ENCODE results near the gene CRACR2B.
A peak's percentile ranks its signal among the peaks of the same experiment; 100 is the strongest.

CRACR2B gene

GRCh38 chr11:794766-795633, 32.7 kb upstream of the CRACR2B start:
- no peak for DNase-seq

GRCh38 chr11:795634-796564, 31.8 kb upstream of the CRACR2B start:
- peak; percentile 58 for DNase-seq

GRCh38 chr11:796565-797295, 31.0 kb upstream of the CRACR2B start:
- DNase-seq: no peak

GRCh38 chr11:797296-798092, 30.2 kb upstream of the CRACR2B start:
- peak; percentile 32 for DNase-seq

DNA sequence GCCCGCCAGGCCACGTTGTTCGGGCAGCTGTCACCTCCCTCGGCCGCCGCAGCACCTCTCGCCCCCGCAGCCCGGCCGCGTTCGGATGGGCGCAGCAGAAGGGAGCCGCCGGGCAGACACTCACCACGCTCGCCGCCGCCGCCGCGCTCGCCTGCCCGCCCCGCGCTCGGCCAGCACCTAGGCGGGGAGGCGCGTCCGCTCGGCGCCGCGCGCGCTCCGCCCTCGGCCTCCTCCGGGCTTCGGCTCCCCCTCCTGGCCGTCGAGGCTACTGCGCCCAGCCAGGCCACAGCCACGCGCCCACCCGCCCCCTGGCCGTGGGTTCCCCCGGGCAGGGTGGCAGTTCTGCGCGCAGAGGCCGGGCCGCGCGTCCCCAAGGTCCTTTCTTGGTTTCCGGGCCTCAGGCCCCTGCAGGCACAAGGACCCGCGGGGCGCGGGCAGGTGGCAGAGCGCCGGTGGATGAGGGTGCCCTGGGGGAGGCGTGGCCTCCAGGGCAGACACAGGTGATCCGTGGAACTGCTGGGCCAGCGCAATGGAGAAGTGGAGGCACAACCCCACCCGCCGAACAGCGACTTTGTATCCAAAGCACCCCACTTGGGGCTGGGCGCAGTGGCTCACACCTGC, 29.5 kb upstream of the CRACR2B start, which contains the start of gene SLC25A22:
SLC25A22 (minus strand) TSS at position 189 of the 621 bp plus-strand sequence. CDS start 3,275 bp downstream, outside the sequence.
- DNase-seq: peak; percentile 29

- no peak for DNase-seq
These were observed 27.9 kb upstream of the CRACR2B start for GRCh38 chr11:799641-800316.

- DNase-seq: no peak
These were observed 27.2 kb upstream of the CRACR2B start for GRCh38 chr11:800473-800872.

DNA sequence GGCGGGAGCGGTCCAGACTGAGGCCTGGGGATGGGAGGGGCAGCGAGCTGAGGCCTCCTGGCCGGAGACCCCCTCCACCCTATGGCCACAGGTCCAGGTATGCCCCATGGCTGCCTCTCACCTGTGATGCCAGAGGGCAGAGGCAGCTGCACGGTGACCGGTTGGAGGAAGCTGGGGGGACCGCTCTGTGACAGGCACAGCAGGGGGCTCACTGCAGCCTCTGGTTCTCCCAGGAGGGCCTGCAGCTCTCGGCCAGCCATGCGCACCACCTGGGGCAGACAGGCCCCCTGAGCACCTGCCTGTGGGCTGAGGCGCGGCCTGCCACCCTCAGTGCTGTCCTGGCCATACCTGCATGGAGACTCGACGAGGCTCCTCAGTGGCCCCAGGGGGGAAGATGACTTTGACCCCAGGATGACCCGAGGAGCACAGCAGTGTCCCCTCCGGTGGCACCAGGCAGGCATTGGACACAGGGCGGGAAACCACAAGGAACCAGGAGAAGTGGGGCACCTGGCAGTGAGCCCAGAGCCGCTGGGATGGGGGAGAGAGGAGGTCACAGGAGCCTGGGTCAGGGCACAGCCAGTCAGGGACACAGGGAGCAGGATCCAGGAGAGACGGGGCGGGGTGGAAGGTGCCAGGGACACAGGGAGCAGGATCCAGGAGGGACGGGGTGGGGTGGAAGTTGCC, 26.5 kb upstream of the CRACR2B start:
- no peak for DNase-seq

GRCh38 chr11:802018-802617, 25.6 kb upstream of the CRACR2B start:
- DNase-seq: no peak

DNA sequence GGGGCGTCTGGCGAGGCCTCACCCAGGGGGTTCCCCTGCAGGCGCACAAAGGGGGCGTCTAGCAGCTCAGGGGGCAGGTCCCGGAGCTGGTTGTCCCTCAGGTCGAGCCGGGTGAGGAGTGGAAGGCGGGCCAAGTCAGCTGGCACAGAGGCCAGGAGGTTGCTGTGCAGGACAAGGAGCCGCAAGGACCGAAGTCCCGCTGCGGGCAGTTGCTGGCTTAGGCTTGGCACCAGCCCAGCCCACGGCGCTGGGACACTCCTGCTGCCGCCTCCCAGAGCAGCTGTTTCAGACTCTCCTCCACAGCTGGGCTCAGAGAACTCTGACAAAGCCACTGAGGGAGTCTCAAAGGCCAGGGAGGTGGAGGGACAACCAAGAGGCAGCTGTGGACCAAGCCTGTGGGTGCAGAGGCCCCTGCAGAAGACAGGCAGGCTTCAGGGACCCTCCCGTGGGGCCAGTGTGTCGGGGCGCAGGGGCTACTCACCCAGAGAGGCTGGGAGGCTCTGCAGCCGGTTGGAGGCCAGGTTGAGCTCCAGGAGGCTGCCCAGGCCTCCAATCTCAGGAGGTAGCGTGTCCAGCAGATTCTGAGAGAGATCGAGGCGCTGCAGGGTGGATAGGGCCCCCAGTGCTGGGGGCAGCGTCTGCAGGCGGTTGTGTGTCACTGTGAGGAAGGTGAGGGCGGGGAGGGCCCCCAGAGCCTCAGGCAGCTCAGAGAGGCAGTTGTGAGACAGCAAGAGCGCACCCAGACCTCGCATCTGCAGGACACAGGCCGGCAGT, 24.8 kb upstream of the CRACR2B start:
- DNase-seq: no peak

DNA sequence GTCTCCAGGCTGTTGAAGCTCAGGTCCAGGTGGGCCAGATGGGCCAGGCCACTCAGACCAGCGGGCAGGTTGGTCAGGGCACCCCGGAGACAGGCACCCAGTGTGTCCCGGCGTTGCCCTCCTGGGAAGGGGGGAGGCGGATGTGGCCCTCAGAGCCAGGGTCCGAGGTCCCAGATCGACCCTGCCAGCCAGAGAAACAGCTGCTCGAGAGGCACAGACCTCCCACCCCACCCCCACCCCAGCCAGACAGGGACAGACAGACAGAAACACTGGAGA, 24.3 kb upstream of the CRACR2B start:
- DNase-seq: no peak

GRCh38 chr11:803770-804598, 23.7 kb upstream of the CRACR2B start:
- no peak for DNase-seq

DNA sequence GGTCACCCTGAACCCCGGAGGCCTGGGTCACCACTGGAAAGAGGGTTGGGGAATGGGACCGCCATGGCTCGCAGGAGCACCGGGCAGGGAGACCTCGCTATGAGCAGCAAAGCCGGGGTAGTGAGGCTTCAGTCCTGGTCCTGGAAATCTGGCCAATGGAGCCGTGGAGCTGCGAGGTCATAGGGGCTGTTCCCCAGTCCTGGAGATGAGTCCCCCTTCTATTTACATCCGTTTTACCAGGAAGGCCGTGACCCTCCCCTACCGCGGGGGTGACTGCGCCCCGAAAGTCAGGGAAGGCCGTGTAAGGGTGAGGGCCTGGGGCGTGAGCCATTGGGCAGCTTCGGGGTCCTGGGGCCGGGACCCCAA, 23.1 kb upstream of the CRACR2B start:
- DNase-seq: no peak

GRCh38 chr11:808427-809286, 19.1 kb upstream of the CRACR2B start:
- DNase-seq: no peak

DNA sequence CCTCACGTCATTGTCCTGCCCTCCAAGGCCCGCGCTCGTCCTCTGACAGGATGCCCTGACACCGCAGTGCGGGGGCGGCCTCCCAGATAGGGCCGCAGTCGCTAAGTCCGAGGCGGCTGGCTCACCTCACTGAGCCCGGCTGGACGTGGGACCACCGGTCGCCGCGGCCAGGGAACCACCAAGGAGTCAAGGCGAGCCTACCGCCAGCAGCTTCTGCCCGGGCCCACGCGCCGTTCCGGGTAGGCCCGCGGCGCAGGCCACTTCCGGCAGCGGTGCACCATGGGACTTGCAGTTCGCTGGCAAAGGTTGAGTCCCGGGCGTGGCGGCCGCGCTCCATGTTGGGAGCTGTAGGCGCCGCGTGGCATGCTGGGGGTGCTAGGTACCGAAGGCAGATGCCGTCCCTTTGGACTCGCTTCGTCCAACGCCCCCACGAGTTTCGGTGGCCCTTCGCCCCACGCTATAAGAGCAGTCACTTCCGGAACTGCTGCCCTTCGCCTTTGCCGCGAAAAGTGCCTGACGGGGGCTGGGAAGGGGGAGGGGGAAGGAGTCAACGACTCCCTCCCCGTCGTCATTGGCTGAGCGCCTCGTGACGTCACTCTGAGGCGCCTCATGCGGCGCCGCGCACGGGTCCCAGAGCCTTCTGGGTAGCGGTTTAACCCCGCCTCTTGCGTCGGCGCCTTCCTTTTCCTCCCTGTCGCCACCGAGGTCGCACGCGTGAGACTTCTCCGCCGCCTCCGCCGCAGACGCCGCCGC, 18.3 kb upstream of the CRACR2B start, which contains the start of gene RPLP2:
RPLP2 (plus strand) TSS at position 681 of the 753 bp plus-strand sequence. CDS start 268 bp downstream, outside the sequence.
- peak; percentile 84 for DNase-seq

DNA sequence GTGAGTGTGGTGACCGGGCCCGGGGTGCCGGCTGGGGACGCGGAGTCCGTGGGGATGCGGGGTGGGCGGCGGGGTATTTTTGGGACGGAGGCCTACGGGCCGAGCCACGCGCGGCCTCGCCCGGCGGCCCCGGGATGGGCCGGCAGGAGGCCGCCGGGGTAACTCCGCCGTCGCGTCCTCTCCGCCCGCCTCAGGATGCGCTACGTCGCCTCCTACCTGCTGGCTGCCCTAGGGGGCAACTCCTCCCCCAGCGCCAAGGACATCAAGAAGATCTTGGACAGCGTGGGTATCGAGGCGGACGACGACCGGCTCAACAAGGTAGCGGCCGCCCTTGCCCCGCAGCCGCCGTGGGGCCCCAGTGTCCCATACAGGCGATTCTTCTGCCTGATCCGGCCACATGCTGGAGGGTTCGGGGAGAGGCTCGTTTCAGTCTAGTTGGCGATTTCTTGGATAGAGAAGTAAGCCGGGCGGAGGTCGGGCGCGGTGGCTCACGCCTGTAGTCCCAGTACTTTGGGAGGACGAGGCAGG, 17.6 kb upstream of the CRACR2B start:
- DNase-seq: no peak

Measured in NCI-H2029 treated with DMSO at 0.1 percent for 48 hours (cell line).